Measurements from ENCODE around the gene PDE5A. TPM values are rescaled to one million over a fixed set of nuclear protein-coding genes. Genes with fewer than 3 reads are reported as not detected.

The PDE5A gene
- polyA plus RNA-seq, 1 donor = 16.1 TPM

- no peak for DNase-seq (ENCODE audit: low read depth)
These were observed 42.8 kb downstream of the PDE5A start for GRCh38 chr4:119585771-119586170.

DNA sequence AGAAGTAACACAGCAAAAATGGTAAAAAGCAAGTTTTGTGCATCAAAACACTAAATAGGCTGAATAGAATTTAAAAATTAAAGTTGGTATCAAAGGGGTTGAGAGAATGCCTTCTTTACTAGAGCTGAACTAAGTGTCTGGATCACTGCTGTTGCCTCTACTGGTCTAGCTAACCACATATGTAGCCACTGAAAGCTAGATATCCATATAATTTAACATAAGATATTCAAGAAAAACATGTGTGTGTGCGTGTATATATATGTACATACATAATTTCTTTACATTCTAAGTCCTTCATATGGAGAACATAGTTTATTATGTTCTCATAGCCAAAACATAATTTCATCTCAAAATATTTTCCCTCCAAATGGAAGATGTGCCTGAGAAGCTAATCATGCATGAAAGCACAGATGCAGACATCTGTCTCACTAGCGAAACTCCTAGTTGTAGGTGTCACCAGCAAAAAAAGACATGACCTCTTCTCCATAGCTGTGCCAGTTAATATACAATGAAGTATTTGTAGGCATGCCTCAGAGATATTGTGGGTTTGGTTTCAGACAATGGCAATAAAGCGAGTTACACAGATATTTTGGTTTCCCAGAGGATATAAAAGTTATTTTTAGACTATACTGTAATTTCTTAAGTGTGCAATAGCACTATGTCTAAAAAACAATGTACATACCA lies 47.3 kb downstream of the PDE5A start:
- no peak for DNase-seq (ENCODE audit: low read depth)

GRCh38 chr4:119580293-119580692 lies 48.3 kb downstream of the PDE5A start:
- DNase-seq (ENCODE audit: low read depth) = no peak

DNA sequence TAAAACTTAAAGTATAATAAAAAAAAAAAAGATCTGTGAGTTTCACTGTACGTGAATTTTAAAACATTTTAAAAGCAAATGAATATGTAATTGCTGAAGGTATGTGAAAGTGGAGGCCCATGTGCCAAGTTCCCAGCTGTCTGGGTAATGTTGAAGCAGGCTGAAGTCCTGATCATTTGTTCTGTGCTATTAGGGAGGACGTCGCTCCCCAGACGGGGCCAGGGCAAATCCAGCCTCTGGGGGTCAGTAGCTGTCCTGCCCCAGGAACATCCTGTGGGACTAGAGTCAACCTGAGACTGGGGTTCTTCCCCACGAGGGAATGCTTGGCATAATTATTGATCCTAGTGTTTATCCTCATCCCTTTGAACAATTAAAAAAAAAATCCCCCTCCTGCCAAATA lies 48.8 kb downstream of the PDE5A start:
- DNase-seq (ENCODE audit: low read depth) = no peak

DNA sequence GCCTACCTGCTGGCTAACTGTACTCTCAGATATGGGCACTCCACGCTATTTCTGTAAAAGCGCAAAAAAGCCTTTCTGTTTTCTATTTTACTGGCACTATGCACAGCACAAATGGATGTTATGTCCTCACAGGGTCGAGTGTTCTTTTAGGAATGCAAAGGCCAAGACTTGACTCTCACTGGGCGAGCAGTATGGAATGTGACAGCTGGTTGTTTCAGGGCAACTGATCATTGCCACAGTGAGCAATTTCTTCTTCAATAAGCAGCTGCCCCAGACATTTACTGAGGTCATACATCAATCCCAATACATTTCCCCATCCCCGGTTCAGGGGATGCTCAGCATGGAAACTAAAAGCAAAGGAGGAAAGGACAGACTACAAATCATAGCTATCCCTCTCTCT lies 58.2 kb downstream of the PDE5A start:
- no peak for DNase-seq (ENCODE audit: low read depth)

GRCh38 chr4:119564106-119564505 lies 64.5 kb downstream of the PDE5A start:
- DNase-seq (ENCODE audit: low read depth) = no peak

- DNase-seq (ENCODE audit: low read depth) = no peak
These were observed 69.5 kb downstream of the PDE5A start for GRCh38 chr4:119559044-119559647.

- no peak for DNase-seq (ENCODE audit: low read depth)
These were observed 77.6 kb downstream of the PDE5A start for GRCh38 chr4:119550857-119551532.

GRCh38 chr4:119549639-119550038 lies 79.0 kb downstream of the PDE5A start:
- DNase-seq (ENCODE audit: low read depth) = no peak

DNA sequence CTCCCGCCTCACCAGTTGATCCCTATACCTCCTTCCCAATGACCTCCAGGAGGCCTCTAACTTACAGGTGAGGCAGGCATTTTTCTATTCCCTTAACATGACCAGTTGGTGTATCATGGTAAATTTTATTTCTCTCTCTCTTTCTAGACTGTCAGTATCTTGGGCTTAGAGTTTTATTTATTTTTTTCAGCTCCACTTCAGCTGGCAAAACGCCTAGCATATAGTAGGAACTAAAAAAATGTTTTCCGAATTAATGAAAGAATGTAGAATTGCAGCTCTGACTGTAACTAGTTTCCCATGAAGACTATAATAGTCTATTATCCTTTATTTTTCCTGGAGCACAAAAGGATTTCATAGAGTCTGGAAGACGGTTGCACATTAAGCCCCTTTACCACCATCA lies 84.8 kb downstream of the PDE5A start:
- peak; percentile 5 for DNase-seq (ENCODE audit: low read depth)

GRCh38 chr4:119543187-119543586 lies 85.4 kb downstream of the PDE5A start:
- no peak for DNase-seq (ENCODE audit: low read depth)

DNA sequence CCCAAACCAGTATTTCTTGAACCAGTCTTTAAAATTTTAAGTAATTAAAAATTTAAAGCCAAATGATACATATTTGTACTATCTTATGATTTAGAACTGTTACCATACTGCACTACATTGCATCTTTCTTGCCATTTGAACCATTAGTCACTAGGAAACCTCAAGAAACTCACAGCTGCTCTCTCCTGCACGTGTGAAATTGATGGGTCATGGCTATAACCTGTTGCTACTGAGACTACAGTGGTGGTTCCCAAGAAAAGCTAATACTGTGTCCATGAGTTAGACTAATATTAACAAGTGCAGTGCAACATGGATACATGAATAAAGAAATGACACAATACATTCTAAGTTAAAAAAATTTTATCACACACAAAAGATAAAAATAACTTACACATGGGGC lies 88.4 kb downstream of the PDE5A start:
- no peak for DNase-seq (ENCODE audit: low read depth)

DNA sequence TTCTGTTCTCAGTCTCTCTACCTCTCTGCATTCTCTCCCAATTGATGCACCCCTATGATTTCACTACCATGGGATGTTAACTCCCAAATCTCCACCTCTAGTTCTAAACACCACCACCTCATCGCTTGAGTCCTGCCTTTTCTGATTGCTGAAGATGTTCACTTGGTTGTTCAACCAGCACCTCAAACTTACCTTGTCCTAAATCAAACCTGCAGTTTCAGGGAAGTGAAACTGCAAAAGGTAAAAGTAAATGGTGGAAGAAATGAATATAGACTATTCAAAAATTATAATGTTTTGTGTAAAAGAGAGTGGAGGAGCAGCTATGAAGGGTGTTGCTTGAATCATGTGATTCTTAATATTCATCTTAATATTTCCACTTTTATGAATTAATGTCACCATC lies 91.0 kb downstream of the PDE5A start:
- DNase-seq (ENCODE audit: low read depth) = no peak

- no peak for DNase-seq (ENCODE audit: low read depth)
These were observed 91.8 kb downstream of the PDE5A start for GRCh38 chr4:119536572-119537528.

- no peak for DNase-seq (ENCODE audit: low read depth)
These were observed 96.3 kb downstream of the PDE5A start for GRCh38 chr4:119532319-119532718.

DNA sequence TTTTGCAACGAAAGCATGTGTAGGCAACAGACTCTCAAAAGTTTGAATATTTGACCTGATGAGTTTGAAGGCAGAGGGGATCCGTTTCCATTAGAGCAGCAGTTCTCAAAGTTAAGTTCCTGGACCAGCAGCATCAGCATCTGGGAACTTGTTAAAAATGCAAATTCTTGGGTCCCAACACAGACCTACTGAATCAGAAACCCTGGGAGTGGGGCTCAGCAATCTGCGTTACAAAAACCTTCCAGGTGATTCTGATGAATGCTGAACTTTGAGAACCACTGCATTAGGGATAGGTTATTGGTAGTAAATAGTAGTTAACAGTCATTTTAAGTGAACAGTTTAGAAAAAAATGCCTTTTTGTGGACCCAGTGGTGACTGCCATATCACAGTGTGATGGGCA lies 98.8 kb downstream of the PDE5A start:
- no peak for DNase-seq (ENCODE audit: low read depth)

DNA sequence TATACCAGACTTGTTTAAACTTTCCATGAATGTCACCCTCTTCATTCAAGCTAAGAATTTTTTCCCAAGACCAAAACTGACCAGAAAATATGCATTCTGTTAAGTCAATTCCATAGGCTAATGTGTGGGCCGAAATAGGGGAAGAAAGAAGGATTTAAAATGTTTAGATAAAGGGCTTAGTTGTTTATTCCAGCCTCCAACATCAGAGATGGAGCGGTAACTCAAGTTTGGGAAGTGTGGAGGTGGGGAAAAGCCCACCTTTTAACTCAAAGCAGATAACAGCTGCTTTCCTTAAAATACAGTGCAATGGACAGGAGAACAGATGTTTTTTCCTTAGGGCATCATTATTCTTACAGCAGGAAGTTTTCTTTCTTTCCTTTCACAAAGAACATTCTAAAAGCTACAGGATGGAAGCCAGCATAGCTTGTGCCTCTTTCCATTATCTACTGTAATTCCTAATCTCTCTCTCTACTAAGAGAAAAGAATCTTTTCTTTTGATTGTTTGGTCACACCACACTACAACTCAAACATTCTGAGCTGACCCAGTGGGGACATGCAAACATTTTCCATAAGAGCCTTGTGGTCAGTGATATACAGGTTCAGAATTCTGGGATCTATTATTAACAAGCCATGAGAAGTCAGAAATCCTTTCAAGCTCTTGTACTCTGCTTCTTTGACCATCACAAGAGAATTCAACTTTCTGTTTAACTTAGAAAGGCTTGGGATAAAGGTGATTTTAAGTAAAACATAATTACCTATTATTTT lies 101.6 kb downstream of the PDE5A start:
- peak; percentile 14 for DNase-seq (ENCODE audit: low read depth)

GRCh38 chr4:119525771-119526712 lies 102.6 kb downstream of the PDE5A start:
- no peak for DNase-seq (ENCODE audit: low read depth)

DNA sequence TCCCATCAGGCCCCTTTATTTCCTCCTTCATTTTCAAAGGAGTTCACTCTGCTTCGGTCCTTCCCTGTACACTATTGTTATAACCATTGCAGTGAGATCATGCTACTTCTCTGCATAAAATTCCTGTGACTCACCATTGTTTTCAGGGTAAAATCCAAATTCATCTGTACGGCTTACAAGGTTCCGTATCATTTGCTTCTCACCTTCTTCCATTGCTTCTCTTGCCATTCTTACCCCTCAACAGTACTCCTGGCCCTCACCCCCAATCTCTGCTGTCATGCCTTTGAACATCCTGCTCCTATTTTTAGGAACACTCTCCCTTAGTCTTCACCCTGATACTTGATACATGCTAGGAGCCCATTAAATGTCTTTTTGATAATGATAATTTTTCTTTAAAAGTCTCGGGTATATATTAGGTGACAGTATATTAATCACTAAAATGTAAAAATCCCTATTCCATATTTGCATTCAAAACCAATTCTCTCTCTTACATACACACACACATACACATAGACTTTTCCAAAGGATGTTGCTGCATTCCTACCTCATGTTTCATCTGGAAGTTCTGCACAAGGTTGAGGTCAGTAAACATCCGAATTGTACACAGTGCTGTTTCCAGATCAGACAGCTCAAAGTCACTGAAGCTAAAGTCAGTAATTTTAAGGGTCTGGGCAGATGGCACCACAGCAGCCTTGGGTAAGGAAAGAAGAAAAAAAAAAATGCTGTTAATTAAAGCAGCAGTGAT lies 103.4 kb downstream of the PDE5A start:
- DNase-seq (ENCODE audit: low read depth) = no peak

Measured in forelimb muscle (tissue), 1 donor.